HG02943 (cell line): ENCODE data around the gene CST9.
"Not testable (repeated sequence)": the region's sequence is repeated elsewhere in the genome, so short reads cannot be mapped to it uniquely, and the experiment has no call there.

Experiments used
- ATAC-seq: cut with Tn5 transposase; IDR thresholded peaks from one replicate; pipeline ENCODE4 v1.9.1; 2021; ENCODE audit warnings: mild to moderate bottlenecking, low read depth, moderate library complexity; ENCODE audit not compliant: unreplicated experiment

The CST9 gene

GRCh38 chr20:23595941-23596340 lies 9.8 kb downstream of the CST9 start:
- ATAC-seq, result no peak

GRCh38 chr20:23588434-23589403 lies 17.0 kb downstream of the CST9 start:
- no peak for ATAC-seq

- ATAC-seq, result no peak
These were observed 18.1 kb downstream of the CST9 start for GRCh38 chr20:23587631-23588030.

- ATAC-seq, result no peak
These were observed 18.8 kb downstream of the CST9 start for GRCh38 chr20:23586735-23587525.

GRCh38 chr20:23585808-23586734 lies 19.6 kb downstream of the CST9 start:
- ATAC-seq, result no peak

- ATAC-seq, result no peak
These were observed 20.3 kb downstream of the CST9 start for GRCh38 chr20:23585449-23585807.

- ATAC-seq, result no peak
These were observed 21.1 kb downstream of the CST9 start for GRCh38 chr20:23584434-23585199.

GRCh38 chr20:23583526-23583925 lies 22.2 kb downstream of the CST9 start:
- no peak for ATAC-seq

- ATAC-seq, result no peak
These were observed 23.4 kb downstream of the CST9 start for GRCh38 chr20:23582293-23582692.

- ATAC-seq, result not testable (repeated sequence)
These were observed 23.9 kb downstream of the CST9 start for GRCh38 chr20:23581833-23582232.

GRCh38 chr20:23574977-23575376 lies 30.7 kb downstream of the CST9 start:
- no peak for ATAC-seq

- no peak for ATAC-seq
These were observed 35.4 kb downstream of the CST9 start for GRCh38 chr20:23570178-23570760.

- ATAC-seq, result no peak
These were observed 36.1 kb downstream of the CST9 start for GRCh38 chr20:23569570-23569969.

- ATAC-seq, result no peak
These were observed 36.8 kb downstream of the CST9 start for GRCh38 chr20:23568971-23569330.

- ATAC-seq, result no peak
These were observed 37.3 kb downstream of the CST9 start, which contains the start of gene CST9L for GRCh38 chr20:23568320-23568970. TSS of gene CST9L (minus strand) at chr20:23568484. CDS start at chr20:23568450, 34 bp downstream.

- ATAC-seq, result no peak
These were observed 39.4 kb downstream of the CST9 start for GRCh38 chr20:23566199-23566932.

GRCh38 chr20:23565503-23566045 lies 40.1 kb downstream of the CST9 start:
- no peak for ATAC-seq

- no peak for ATAC-seq
These were observed 40.8 kb downstream of the CST9 start for GRCh38 chr20:23564927-23565326.
